Activated CD8-positive, alpha-beta memory T cell treated with anti-CD3 and anti-CD28 coated beads for 48 hours (primary cell): ENCODE data around the gene NOXA1.

ENCODE experiments used
- DNase-seq, 3 experiments: peaks; one replicate each; pipeline ENCODE4 v3.0.0-alpha.2; 2020; ENCODE audit warnings: low read depth in 2 of 3, low spot score in 2 of 3

NOXA1 gene

DNA sequence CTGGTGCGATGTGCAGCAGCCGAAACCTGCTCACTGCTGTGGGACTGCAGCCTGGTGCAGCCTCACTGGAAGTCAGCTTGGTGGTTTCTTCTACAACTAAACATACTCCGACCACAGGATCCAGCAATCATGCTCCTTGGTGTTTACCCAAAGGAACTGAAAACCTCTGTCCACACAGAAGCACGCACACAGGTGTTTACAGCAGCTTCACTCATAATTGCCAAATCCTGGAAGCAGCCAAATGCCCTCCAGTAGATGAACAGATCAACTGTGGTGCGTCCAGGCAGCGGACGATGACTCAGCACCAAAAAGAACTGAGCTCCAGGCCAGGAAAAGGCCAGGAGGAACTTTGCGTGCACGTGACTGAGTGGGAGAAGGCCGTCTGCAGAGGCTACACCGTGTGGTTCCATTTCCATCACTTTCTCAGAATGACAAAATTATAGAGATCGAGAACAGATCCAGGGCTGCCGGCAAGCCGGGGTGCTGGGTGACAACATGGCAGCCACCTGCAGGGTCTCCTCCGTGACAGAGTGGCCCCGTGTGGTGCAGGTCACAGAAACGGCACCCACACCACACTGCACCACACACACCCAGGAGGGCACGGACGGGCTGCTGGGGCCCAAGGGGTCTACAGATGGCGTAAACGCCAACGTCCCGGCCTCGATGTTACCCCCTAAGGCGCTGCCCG lies 59.0 kb downstream of the NOXA1 start:
- no peak for DNase-seq
